Heart left ventricle (tissue), 16 donors: ENCODE results near the gene RAB4A. TPM values are rescaled to one million over a fixed set of nuclear protein-coding genes. Genes with fewer than 3 reads are reported as not detected.

ENCODE experiments used
- ATAC-seq, 4 donors: fragments of 200-7000 bp; cut with Tn5 transposase; one replicate each; pipeline ENCODE4 v1.9.1; 2020 to 2022; ENCODE audit warnings: moderate library complexity in 4 of 4, mild to moderate bottlenecking in 3 of 4, moderate number of reproducible peaks in 1 of 4
- DNase-seq, 5 donors: peaks; one replicate each; pipeline ENCODE4 v3.0.0-alpha.2; 2020
- H3K27ac ChIP-seq, 12 donors: fragments of 200-600 bp; sonication (generic) in 4 of 12; one replicate each; pipeline versions ENCODE4 v1.5.0 to v1.8.0; 2016 to 2022; ENCODE audit warnings: mild to moderate bottlenecking in 2 of 12
- H3K27me3 ChIP-seq, 9 donors: fragments of 200-600 bp; sonication (generic) in 2 of 9; one replicate each; pipeline versions ENCODE4 v1.5.1 to v1.8.0; 2016 to 2022; ENCODE audit warnings: mild to moderate bottlenecking in 3 of 9
- H3K36me3 ChIP-seq, 9 donors: fragments of 200-600 bp; sonication (generic) in 2 of 9; one replicate each; pipeline versions ENCODE4 v1.5.0 to v1.8.0; 2018 to 2022; ENCODE audit warnings: mild to moderate bottlenecking in 2 of 9
- H3K4me1 ChIP-seq, 12 donors: fragments of 200-600 bp; sonication (generic) in 4 of 12; one replicate each; pipeline versions ENCODE4 v1.5.0 to v1.8.0; 2016 to 2022; ENCODE audit warnings: mild to moderate bottlenecking in 3 of 12
- H3K4me3 ChIP-seq, 12 donors: fragments of 200-600 bp; sonication (generic) in 4 of 12; one replicate each; pipeline versions ENCODE4 v1.5.0 to v1.8.0; 2017 to 2022; ENCODE audit warnings: mild to moderate bottlenecking in 9 of 12, moderate library complexity in 4 of 12
- H3K9me3 ChIP-seq, 12 donors: fragments of 200-600 bp; sonication (generic) in 4 of 12; one replicate each; pipeline versions ENCODE4 v1.5.0 to v1.8.0; 2016 to 2022; ENCODE audit warnings: mild to moderate bottlenecking in 1 of 12
- POLR2A ChIP-seq, 2 donors: fragments of 450-650 bp; IDR thresholded peaks; one replicate each; pipeline ENCODE4 v1.6.1; 2017; ENCODE audit warnings: antibody characterized with exemption in 2 of 2, mild to moderate bottlenecking in 2 of 2, moderate library complexity in 2 of 2
- WGBS, 4 donors: extraction: QIAGEN DNeasy Blood & Tissue Kit in 2 of 4; methylation state at CpG; one replicate each; pipeline versions ENCODE4 v1.1.5 to v1.1.7; 2013 to 2018; 5-methylcytosine and 5-hydroxymethylcytosine counted together
- intact Hi-C, 10 donors: fragments of 100-400 bp; cut with DNase I; formaldehyde crosslinking; loops; one replicate each; pipeline versions ENCODE4 v1.11.1 to v1.14.2; 2022
- polyA plus RNA-seq, 2 donors: library from polyadenylated mRNA; stranded (reverse); fragments of 200-250 nt; gene quantifications; one replicate each; pipeline ENCODE4 v1.2.3, GENCODE V29; 2013
- total RNA-seq, 9 donors: library from RNA; depleted of rRNA in 2 of 9; stranded (reverse); fragments of >200 nt in 2 of 9; fragmentation: NEBNext Ultra II Directional in 3 of 9; extraction: Animal tissue kit (Norgen Biotek cat#: 25700) in 3 of 9; gene quantifications; one replicate each; pipeline versions ENCODE4 v1.1.0 to v1.2.4, GENCODE V29; 2016 to 2023
- TF ChIP-seq, protein P1 (sequence below), 12 donors: fragments of 200-600 bp; sonication (generic) in 4 of 12; IDR thresholded peaks; one replicate each; pipeline versions ENCODE4 v1.5.0 to v1.8.0; 2018 to 2022; ENCODE audit warnings: antibody characterized with exemption in 12 of 12, mild to moderate bottlenecking in 5 of 12
- donor health status: ischemic (EF 13 %, LVEDD 7.1; RV severe dilation, severe dysfunction).
- donor health status: healthy with polysubstance abuse.
- donor health status: DM: no; HTN: yes; CAD: no.
- donor health status: DM: no; HTN: no; CAD: no.
- donor health status: ischemic (EF 25% LVEDD 6.9; RV normal size, moderate dysfunction).
- donor health status: ischemic (EF 25% LVEDD 5.7; RV mildly dilated, moderate dysfunction).
- donor health status: healthy.
- donor health status: DM: yes; HTN: yes; CAD: no.
- donor health status: ischemic (EF 35%, LVEDD 5.7; RV mildly dilated, moderate dysfunction).
- donor health status: nonischemic (EF 11% LVEDD 7.7; RV severe dilation, severe dysfunction).
- donor health status: DM: yes; HTN: yes; CAD: no.
- donor health status: PGD.
- donor health status: ischemic (EF 29% LVEDD 5.4; RV normal size, mild dysfunction).
- donor health status: nonischemic (EF 23%, LVEDD 6.1; RV moderate dilation, normal function).

Gene RAB4A
- total and polyA plus RNA-seq, 11 donors, result 27.6 to 159 (median 92.2) TPM

DNA sequence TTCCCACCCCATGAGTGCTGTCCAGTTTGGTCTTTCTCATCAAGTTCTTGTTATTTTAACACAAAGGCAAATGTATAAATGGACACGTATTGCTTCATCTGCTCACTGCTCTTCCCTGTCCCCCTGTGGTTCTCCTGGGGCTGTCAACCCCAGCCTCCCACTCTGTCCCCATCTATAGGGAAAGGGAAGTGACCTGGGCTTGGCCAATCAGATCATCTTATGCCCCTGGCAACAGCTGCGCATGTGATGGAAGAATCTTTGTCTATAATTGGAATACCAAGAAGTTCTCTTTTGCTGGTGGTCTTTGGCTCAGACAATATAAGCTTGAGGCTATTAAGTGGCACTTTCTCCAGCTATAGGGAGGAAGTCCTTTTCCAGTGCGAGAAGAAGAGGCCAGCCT lies 76.6 kb downstream of the RAB4A start:
- Histone ChIP-seq H3K36me3 (no peaks in the 10 kb centered on the region), H3K9me3 (no peaks in the 10 kb centered on the region), H3K27me3 (peaks cover 0 to 16% (median 0%) of the 10 kb centered on the region in 9 donors), H3K27ac (no peak overlapping the region), H3K4me1 (peaks cover 0 to 9% (median 4%) of the 10 kb centered on the region in 12 donors), H3K4me3 (no peak overlapping the region)
- DNase-seq (no peak), ATAC-seq (no peak)
- intact Hi-C loops, result loop anchor here in 1 of 10 donors (5.0 kb wide), 1 partner anchor 80 kb away; no protein-coding TSS in a partner anchor
- TF ChIP-seq POLR2A (IDR thresholded peaks at IDR 0.05), result no peak
- TF ChIP-seq, protein P1, sequence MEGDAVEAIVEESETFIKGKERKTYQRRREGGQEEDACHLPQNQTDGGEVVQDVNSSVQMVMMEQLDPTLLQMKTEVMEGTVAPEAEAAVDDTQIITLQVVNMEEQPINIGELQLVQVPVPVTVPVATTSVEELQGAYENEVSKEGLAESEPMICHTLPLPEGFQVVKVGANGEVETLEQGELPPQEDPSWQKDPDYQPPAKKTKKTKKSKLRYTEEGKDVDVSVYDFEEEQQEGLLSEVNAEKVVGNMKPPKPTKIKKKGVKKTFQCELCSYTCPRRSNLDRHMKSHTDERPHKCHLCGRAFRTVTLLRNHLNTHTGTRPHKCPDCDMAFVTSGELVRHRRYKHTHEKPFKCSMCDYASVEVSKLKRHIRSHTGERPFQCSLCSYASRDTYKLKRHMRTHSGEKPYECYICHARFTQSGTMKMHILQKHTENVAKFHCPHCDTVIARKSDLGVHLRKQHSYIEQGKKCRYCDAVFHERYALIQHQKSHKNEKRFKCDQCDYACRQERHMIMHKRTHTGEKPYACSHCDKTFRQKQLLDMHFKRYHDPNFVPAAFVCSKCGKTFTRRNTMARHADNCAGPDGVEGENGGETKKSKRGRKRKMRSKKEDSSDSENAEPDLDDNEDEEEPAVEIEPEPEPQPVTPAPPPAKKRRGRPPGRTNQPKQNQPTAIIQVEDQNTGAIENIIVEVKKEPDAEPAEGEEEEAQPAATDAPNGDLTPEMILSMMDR (IDR thresholded peaks at IDR 0.05), result no peak
- WGBS, 4 donors, result 53 to 73% (median 61%) methylated on average over 3 of the region's 3 CpGs

- TF ChIP-seq POLR2A (IDR thresholded peaks at IDR 0.05), result no peak
- TF ChIP-seq, protein P1 (IDR thresholded peaks at IDR 0.05), result no peak
- H3K27me3 ChIP-seq, result peaks cover 0 to 28% (median 0%) of the 10 kb centered on the region in 9 donors
- H3K4me3 ChIP-seq, result no peak overlapping the region
- peaks cover 0 to 10% (median 0%) of the 10 kb centered on the region in 12 donors for H3K9me3 ChIP-seq
- DNase-seq, result no peak
- WGBS, 4 donors, result 76 to 80% (median 78%) methylated on average over 8 of the region's 8 CpGs
- no peak for ATAC-seq
- intact Hi-C loops, result loop anchor here in 1 of 10 donors (5.0 kb wide), 1 partner anchor 82 kb away; no protein-coding TSS in a partner anchor
- no peak overlapping the region for H3K27ac ChIP-seq
- no peaks in the 10 kb centered on the region for H3K4me1 ChIP-seq
- no peaks in the 10 kb centered on the region for H3K36me3 ChIP-seq
Observed at GRCh38 chr1:229349463-229350385, 78.8 kb downstream of the RAB4A start.

DNA sequence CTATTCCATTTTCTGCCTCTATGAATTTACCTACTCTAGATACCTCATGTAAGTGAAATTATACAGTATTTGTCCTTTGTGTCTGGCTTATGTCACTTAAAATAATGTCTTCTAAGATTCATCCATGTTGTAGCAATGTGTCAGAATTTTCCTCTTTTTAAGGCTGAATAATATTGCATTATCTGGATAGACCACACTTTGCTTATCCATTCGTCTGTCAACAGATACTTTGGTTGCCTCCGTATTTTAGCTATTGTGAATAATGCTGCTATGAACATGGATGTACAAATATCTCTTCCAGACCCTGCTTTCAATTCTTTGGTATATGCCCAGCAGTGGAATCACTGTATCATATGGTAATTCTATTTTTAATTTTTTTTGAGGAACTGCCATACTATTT lies 82.1 kb downstream of the RAB4A start:
- ATAC-seq (no peak), DNase-seq (no peak)
- 59 to 68% (median 63%) methylated on average over 2 of the region's 2 CpGs for whole genome bisulfite sequencing, 4 donors
- Histone ChIP-seq H3K36me3 (no peaks in the 10 kb centered on the region), H3K4me3 (no peak overlapping the region), H3K27me3 (peaks cover 0 to 27% (median 0%) of the 10 kb centered on the region in 9 donors), H3K9me3 (peaks cover 0 to 21% (median 3%) of the 10 kb centered on the region in 12 donors), H3K4me1 (no peaks in the 10 kb centered on the region), H3K27ac (no peak overlapping the region)
- intact Hi-C loops, result no loop called here
- no peak for TF ChIP-seq POLR2A (IDR thresholded peaks at IDR 0.05)
- TF ChIP-seq, protein P1 (IDR thresholded peaks at IDR 0.05), result no peak

DNA sequence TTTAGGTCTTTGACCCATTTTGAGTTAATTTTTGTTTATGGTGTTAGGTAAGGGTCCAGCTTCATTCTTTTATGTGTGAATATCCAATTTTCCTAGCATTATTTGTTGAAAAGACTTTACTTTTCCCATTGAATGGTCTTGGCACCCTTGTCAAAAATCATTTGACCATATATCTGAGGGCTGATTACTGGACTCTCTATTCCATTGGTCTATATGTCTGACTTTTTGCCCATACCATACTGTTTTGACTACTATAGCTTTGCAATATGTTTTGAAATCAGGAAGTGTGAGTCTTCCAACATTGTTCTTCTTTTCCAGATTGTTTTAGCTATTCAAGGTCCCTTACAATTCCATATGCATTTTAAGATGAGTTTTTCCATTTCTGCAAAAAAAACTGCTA lies 83.3 kb downstream of the RAB4A start:
- TF ChIP-seq POLR2A (IDR thresholded peaks at IDR 0.05), result no peak
- TF ChIP-seq, protein P1 (IDR thresholded peaks at IDR 0.05), result no peak
- Histone ChIP-seq H3K9me3 (peaks cover 0 to 21% (median 3%) of the 10 kb centered on the region in 12 donors), H3K27me3 (peaks cover 0 to 26% (median 0%) of the 10 kb centered on the region in 9 donors), H3K4me3 (no peak overlapping the region), H3K4me1 (no peaks in the 10 kb centered on the region), H3K36me3 (no peaks in the 10 kb centered on the region), H3K27ac (no peak overlapping the region)
- intact Hi-C loops, result no loop called here
- ATAC-seq (no peak), DNase-seq (no peak)
